ENCODE results near the gene PSMC3IP.

PSMC3IP gene

GRCh38 chr17:42530952-42531454 lies 46.5 kb downstream of the PSMC3IP start:
- no peak for DNase-seq (ENCODE audit: extremely low read depth, low read depth)
- TF ChIP-seq, protein P1, sequence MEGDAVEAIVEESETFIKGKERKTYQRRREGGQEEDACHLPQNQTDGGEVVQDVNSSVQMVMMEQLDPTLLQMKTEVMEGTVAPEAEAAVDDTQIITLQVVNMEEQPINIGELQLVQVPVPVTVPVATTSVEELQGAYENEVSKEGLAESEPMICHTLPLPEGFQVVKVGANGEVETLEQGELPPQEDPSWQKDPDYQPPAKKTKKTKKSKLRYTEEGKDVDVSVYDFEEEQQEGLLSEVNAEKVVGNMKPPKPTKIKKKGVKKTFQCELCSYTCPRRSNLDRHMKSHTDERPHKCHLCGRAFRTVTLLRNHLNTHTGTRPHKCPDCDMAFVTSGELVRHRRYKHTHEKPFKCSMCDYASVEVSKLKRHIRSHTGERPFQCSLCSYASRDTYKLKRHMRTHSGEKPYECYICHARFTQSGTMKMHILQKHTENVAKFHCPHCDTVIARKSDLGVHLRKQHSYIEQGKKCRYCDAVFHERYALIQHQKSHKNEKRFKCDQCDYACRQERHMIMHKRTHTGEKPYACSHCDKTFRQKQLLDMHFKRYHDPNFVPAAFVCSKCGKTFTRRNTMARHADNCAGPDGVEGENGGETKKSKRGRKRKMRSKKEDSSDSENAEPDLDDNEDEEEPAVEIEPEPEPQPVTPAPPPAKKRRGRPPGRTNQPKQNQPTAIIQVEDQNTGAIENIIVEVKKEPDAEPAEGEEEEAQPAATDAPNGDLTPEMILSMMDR (IDR thresholded peaks at IDR 0.05; ENCODE audit: low read depth, low read length): no peak

DNA sequence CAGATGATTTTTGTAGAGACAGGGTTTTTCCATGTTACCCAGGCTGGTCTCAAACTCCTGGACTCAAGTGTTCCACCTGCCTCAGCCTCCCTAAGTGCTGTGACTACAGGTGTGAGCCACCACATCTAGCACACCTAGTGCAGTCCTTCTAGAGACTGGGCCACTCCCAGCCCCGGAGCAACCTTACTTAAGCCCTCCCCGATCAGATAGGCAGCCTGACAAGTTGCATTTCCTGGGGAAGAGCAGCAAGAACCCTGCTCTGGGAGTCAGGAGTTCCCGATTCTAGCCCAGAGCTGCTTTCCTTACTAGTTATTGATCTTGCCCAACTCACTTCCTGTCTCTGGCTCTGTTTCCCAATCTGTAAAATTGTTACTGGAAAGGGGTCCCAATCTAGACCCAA lies 48.5 kb downstream of the PSMC3IP start:
- TF ChIP-seq, protein P1 (IDR thresholded peaks at IDR 0.05; ENCODE audit: low read depth, low read length): no peak
- DNase-seq (ENCODE audit: extremely low read depth, low read depth): no peak

- no peak for DNase-seq (ENCODE audit: extremely low read depth, low read depth)
- TF ChIP-seq, protein P1 (IDR thresholded peaks at IDR 0.05; ENCODE audit: low read depth, low read length): no peak
These were observed 49.6 kb downstream of the PSMC3IP start for GRCh38 chr17:42527932-42528331.

DNA sequence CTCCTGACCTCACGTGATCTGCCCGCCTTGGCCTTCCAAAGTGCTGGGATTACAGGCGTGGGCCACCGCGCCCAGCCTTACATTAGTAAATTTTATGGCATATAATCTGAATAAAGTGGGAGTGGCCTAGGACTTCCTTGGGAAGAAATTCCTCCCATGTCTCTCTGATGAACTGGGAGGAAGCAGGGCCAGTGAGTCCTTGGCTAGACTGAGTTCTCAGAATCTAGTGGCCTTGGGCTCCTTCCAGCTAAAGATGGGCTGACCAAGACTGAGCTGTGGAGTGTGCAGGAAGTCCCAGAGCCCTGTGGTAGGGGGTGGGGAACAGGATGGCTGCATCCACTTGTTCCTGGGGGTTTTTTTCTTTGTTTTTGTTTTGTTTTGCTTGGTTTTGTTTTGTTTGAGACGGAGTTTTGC lies 51.5 kb downstream of the PSMC3IP start:
- no peak for DNase-seq (ENCODE audit: extremely low read depth, low read depth)
- TF ChIP-seq, protein P1 (IDR thresholded peaks at IDR 0.05; ENCODE audit: low read depth, low read length): no peak

DNA sequence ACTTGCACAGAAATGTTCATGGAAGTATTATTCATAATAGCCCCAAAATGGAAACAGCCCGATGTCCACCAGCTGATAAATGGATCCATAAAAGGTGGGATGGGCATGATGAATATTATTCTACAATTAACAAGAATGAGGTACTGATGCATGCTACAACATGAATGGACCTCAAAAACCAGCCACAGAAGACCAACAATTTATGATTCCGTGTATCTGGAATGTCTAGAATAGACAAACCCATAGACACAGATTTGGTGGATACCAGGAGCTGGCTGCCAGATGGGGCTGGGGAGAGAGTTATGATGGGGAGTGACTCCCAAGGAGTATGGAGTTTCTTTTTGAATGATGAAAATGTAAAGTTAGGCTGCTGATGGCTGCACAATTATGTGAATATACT lies 52.3 kb downstream of the PSMC3IP start:
- TF ChIP-seq, protein P1 (IDR thresholded peaks at IDR 0.05; ENCODE audit: low read depth, low read length): no peak

GRCh38 chr17:42522798-42523278 lies 54.7 kb downstream of the PSMC3IP start:
- no peak for DNase-seq (ENCODE audit: extremely low read depth, low read depth)
- TF ChIP-seq, protein P1 (IDR thresholded peaks at IDR 0.05; ENCODE audit: low read depth, low read length): no peak

More for the DNA sequence above, 52.3 kb downstream of the PSMC3IP start:
- DNase-seq (ENCODE audit: extremely low read depth, low read depth): no peak
